Loucy (cell line): ENCODE results near the gene MAPK8.
A peak's percentile ranks its signal among the peaks of the same experiment; 100 is the strongest.

Experiments
- H2AFZ ChIP-seq: fragments of 200-600 bp; sonication (generic); 2 replicates; pipeline ENCODE4 v1.6.0; 2016; ENCODE audit warnings: antibody characterized with exemption, mild to moderate bottlenecking, low read length, moderate library complexity
- H3F3A ChIP-seq: fragments of 200-600 bp; 2 replicates; pipeline ENCODE4 v1.6.0; 2016; ENCODE audit warnings: antibody characterized with exemption, low read depth, mild to moderate bottlenecking
- H3K27me3 ChIP-seq: fragments of 200-600 bp; sonication (generic); 2 replicates; pipeline ENCODE4 v1.6.1; 2014; ENCODE audit warnings: low read length, mild to moderate bottlenecking; ENCODE audit not compliant: insufficient read depth, poor library complexity, severe bottlenecking
- H3K36me3 ChIP-seq: fragments of 200-600 bp; sonication (generic); 2 replicates; pipeline ENCODE4 v1.6.1; 2016; ENCODE audit warnings: low read length; ENCODE audit not compliant: insufficient read depth
- H3K4me1 ChIP-seq: fragments of 200-600 bp; sonication (generic); 2 replicates; pipeline ENCODE4 v1.5.1; 2014; ENCODE audit warnings: low read length, mild to moderate bottlenecking; ENCODE audit not compliant: insufficient read depth, poor library complexity, severe bottlenecking
- H3K4me2 ChIP-seq: fragments of 200-600 bp; sonication (generic); 2 replicates; pipeline ENCODE4 v1.6.0; 2014; ENCODE audit warnings: antibody characterized with exemption, low read length, low read depth, mild to moderate bottlenecking; ENCODE audit not compliant: poor library complexity, severe bottlenecking
- H3K4me3 ChIP-seq: fragments of 200-600 bp; sonication (generic); 2 replicates; pipeline ENCODE4 v1.5.1; 2014; ENCODE audit warnings: low read length, mild to moderate bottlenecking, mixed read lengths; ENCODE audit not compliant: poor library complexity, severe bottlenecking
- H3K79me2 ChIP-seq: fragments of 200-600 bp; sonication (generic); 2 replicates; pipeline ENCODE4 v1.6.1; 2014; ENCODE audit warnings: low read length; ENCODE audit not compliant: insufficient read depth
- H3K9ac ChIP-seq: fragments of 200-600 bp; sonication (generic); 2 replicates; pipeline ENCODE4 v1.6.0; 2014; ENCODE audit warnings: mild to moderate bottlenecking, low read depth, low read length, moderate library complexity; ENCODE audit not compliant: poor library complexity, severe bottlenecking
- H3K9me2 ChIP-seq: fragments of 200-600 bp; sonication (generic); replicated peaks from 2 replicates; pipeline ENCODE4 v1.6.1; 2016; ENCODE audit warnings: low read depth, low read length, mixed read lengths
- H3K9me3 ChIP-seq: fragments of 200-600 bp; sonication (generic); 2 replicates; pipeline ENCODE4 v1.6.1; 2014; ENCODE audit warnings: mild to moderate bottlenecking, antibody characterized with exemption, low read length, low read depth; ENCODE audit not compliant: insufficient read depth
- H4K20me1 ChIP-seq: fragments of 200-600 bp; sonication (generic); 2 replicates; pipeline ENCODE4 v1.6.0; 2014; ENCODE audit warnings: antibody characterized with exemption, low read length, mild to moderate bottlenecking; ENCODE audit not compliant: insufficient read depth, poor library complexity, severe bottlenecking
- EZH2phosphoT487 ChIP-seq: fragments of 200-600 bp; IDR thresholded peaks from 2 replicates; pipeline ENCODE4 v1.6.1; 2018; ENCODE audit warnings: antibody characterized with exemption, mild to moderate bottlenecking, moderate library complexity, borderline replicate concordance
- TF ChIP-seq, protein P1 (sequence below): fragments of 200-600 bp; sonication (generic); conservative IDR thresholded peaks from 2 replicates; pipeline ENCODE4 v1.5.1; 2014; ENCODE audit warnings: mild to moderate bottlenecking, antibody characterized with exemption, low read length

The MAPK8 gene

DNA sequence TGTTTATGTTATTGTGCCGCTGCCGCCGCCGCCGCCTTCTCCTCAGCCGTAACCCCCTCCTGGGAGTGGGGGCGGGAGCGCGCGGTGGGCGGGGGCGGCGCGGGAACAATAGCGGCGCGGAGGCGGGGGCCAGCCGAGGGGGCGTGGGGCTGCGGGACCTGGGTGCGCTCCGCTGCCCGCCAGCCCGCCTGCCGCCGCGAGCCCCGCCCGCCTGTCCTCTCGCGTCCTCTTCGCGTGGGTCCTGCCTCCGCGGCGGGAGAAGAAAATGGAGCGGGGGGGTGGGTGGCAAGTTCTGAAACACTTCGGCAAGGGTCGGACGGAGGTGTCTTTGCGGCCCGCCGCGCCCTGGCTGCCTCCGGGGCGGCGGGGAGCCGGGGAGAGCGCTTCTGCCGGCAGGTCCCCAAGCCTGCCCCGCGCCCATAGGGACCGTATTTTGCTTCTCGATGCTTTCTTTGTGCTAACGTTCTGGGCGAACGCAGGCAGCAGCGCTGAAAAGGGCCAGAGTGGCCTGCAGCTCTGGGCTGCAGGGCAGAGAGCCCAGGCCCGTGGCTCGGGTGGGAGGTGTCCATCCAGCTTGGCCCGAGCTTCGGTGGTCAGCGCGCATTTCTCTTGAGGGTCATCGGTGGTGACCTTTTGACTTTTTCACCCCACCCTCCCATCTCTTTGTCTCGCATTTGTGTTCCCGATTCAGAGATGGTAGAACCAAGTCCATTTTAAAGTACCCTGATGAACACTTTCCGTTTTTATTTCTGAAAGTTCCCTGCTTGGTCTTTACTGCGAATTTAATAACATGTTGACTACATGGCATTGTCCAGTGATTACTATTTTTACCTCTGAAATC, 613 bp downstream of the MAPK8 start:
- no peaks in the 10 kb centered on the region for H3K9me2 ChIP-seq
- TF ChIP-seq EZH2phosphoT487, result no peak
- TF ChIP-seq, protein P1, sequence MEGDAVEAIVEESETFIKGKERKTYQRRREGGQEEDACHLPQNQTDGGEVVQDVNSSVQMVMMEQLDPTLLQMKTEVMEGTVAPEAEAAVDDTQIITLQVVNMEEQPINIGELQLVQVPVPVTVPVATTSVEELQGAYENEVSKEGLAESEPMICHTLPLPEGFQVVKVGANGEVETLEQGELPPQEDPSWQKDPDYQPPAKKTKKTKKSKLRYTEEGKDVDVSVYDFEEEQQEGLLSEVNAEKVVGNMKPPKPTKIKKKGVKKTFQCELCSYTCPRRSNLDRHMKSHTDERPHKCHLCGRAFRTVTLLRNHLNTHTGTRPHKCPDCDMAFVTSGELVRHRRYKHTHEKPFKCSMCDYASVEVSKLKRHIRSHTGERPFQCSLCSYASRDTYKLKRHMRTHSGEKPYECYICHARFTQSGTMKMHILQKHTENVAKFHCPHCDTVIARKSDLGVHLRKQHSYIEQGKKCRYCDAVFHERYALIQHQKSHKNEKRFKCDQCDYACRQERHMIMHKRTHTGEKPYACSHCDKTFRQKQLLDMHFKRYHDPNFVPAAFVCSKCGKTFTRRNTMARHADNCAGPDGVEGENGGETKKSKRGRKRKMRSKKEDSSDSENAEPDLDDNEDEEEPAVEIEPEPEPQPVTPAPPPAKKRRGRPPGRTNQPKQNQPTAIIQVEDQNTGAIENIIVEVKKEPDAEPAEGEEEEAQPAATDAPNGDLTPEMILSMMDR, result no peak
- H3K9me3 ChIP-seq, result no peaks in the 10 kb centered on the region
- H3K36me3 ChIP-seq, result no peaks in the 10 kb centered on the region
- peaks cover 45% of the 10 kb centered on the region for H3K4me1 ChIP-seq
- peak overlapping the region; percentile 84 for H3K9ac ChIP-seq
- H3K4me2 ChIP-seq, result peak overlapping the region; percentile 86
- peaks cover 51% of the 10 kb centered on the region for H4K20me1 ChIP-seq
- H3K4me3 ChIP-seq, result peak overlapping the region; percentile 94
- H3K27me3 ChIP-seq, result no peaks in the 10 kb centered on the region
- peaks cover 53% of the 10 kb centered on the region for H3K79me2 ChIP-seq
- H2AFZ ChIP-seq, result peak overlapping the region; percentile 75
- no peaks in the 10 kb centered on the region for H3F3A ChIP-seq

DNA sequence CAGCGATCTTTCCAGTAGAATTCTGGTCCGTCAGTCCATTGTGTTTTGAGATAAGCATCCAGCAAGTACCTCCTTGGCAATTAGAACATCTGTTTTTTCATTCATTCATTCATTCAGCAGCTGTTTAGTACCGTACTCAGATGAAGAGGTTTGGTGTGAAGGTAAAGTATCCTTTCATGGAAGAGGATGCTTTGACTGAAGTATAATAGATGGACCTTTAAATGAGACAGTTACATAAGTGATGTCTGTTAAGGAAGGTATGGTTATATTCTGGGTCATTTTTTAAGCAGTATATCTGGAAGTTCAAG, 1.2 kb downstream of the MAPK8 start:
- Histone ChIP-seq H4K20me1 (peaks cover 56% of the 10 kb centered on the region), H3K9me2 (no peaks in the 10 kb centered on the region), H3K36me3 (no peaks in the 10 kb centered on the region), H2AFZ (no peak overlapping the region), H3K9ac (peak overlapping the region; percentile 84), H3F3A (no peaks in the 10 kb centered on the region), H3K27me3 (no peaks in the 10 kb centered on the region), H3K4me2 (peak overlapping the region; percentile 86), H3K9me3 (no peaks in the 10 kb centered on the region), H3K4me3 (peak overlapping the region; percentile 94), H3K79me2 (peaks cover 59% of the 10 kb centered on the region), H3K4me1 (peaks cover 51% of the 10 kb centered on the region)
- no peak for TF ChIP-seq EZH2phosphoT487

DNA sequence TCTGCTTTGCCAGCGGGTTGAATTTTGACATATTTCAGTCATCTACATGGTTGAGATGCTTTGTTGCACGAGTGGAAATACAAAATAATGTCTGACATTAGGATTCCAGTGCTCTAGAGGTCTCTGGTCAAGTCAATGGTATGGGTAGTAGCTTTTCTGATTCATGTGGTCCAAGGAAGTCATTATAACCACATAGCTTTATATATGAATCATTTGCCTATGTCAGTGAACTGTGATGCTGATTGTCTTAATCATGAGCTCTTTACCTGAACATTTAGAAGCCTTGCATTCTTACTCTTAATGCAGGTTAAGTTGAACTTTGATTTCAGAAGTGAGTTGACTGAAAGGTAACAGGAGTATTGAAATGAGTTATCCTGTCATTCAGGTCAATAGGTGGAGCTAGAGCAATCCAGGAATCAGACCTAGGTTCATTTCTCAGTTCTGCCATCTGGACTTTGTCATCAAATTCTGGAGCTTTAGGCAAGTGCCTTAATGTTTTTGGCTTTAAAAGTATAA, 3.3 kb downstream of the MAPK8 start:
- H2AFZ ChIP-seq, result no peak overlapping the region

More for the DNA sequence above, 3.3 kb downstream of the MAPK8 start:
- H3K79me2 ChIP-seq, result peaks cover 79% of the 10 kb centered on the region
- H3K4me3 ChIP-seq, result peak overlapping the region; percentile 94
- H3K27me3 ChIP-seq, result no peaks in the 10 kb centered on the region
- H3K36me3 ChIP-seq, result no peaks in the 10 kb centered on the region
- no peak overlapping the region for H3K9ac ChIP-seq
- TF ChIP-seq, protein P1, result peak; percentile 66
- no peak for TF ChIP-seq EZH2phosphoT487
- no peaks in the 10 kb centered on the region for H3F3A ChIP-seq
- peaks cover 63% of the 10 kb centered on the region for H4K20me1 ChIP-seq
- H3K9me3 ChIP-seq, result no peaks in the 10 kb centered on the region
- no peaks in the 10 kb centered on the region for H3K9me2 ChIP-seq
- H3K4me2 ChIP-seq, result peak overlapping the region; percentile 86
- peaks cover 61% of the 10 kb centered on the region for H3K4me1 ChIP-seq
